Natural killer cell treated with Interleukin-12 subunit alpha and Interleukin-12 subunit beta and Interleukin-15 and Interleukin-18, amount 100 ng/mL, for 72 hours (primary cell): ENCODE data around the gene LHX2. TPM values are rescaled to one million over a fixed set of nuclear protein-coding genes. Genes with fewer than 3 reads are reported as not detected.

Source experiments
- ATAC-seq, 2 donors: fragments of 150-1000 bp; cut with Tn5 transposase in 1 of 2; sonication (Bioruptor Pico), chemical (Tn5 transposase) in 1 of 2; 2 replicates each; pipeline ENCODE4 v1.10.0; 2021
- DNase-seq: peaks from one replicate; pipeline ENCODE4 v3.0.0; 2022; ENCODE audit warnings: low spot score
- H3K27ac Mint-ChIP-seq, 2 donors: 1 replicate in 1 of 2; 2 replicates in 1 of 2; pipeline ENCODE4 v1.8.0; 2022; ENCODE audit warnings: mixed read lengths in 2 of 2, mild to moderate bottlenecking in 1 of 2, moderate library complexity in 1 of 2
- H3K27me3 Mint-ChIP-seq, 2 donors: 1 replicate in 1 of 2; 2 replicates in 1 of 2; pipeline ENCODE4 v1.8.0; 2022; ENCODE audit warnings: mixed read lengths in 2 of 2
- H3K36me3 Mint-ChIP-seq: one replicate; pipeline ENCODE4 v1.8.0; 2022; ENCODE audit warnings: mixed read lengths
- H3K4me1 Mint-ChIP-seq, 2 donors: 1 replicate in 1 of 2; 2 replicates in 1 of 2; pipeline ENCODE4 v1.8.0; 2022; ENCODE audit warnings: low read depth in 2 of 2, mixed read lengths in 2 of 2, mild to moderate bottlenecking in 1 of 2
- H3K4me3 Mint-ChIP-seq: one replicate; pipeline ENCODE4 v1.8.0; 2022; ENCODE audit warnings: mixed read lengths
- H3K9me3 Mint-ChIP-seq: 2 replicates; pipeline ENCODE4 v1.8.0; 2022; ENCODE audit warnings: mixed read lengths
- total RNA-seq, 2 donors: library from RNA; stranded (reverse); gene quantifications; one replicate each; pipeline ENCODE4 v1.2.3, GENCODE V29; 2022

The LHX2 gene
- total RNA-seq, 2 donors from 2014 or later = not detected

GRCh38 chr9:124013309-124014210 lies 2.0 kb downstream of the LHX2 start:
- Mint-ChIP-seq H3K9me3 (no peaks in the 10 kb centered on the region), H3K4me3 (no peak overlapping the region)
- no peak for ATAC-seq

GRCh38 chr9:124014211-124014955 lies 2.8 kb downstream of the LHX2 start:
- no peak for DNase-seq
- Mint-ChIP-seq H3K36me3 (peaks cover 16% of the 10 kb centered on the region), H3K4me3 (no peak overlapping the region), H3K9me3 (no peaks in the 10 kb centered on the region), H3K4me1 (peaks cover 26 to 28% of the 10 kb centered on the region in 2 donors), H3K27me3 (peaks cover 38 to 45% of the 10 kb centered on the region in 2 donors), H3K27ac (no peak overlapping the region)
- ATAC-seq = no peak

More at GRCh38 chr9:124013309-124014210, 2.0 kb downstream of the LHX2 start:
- Mint-ChIP-seq H3K27ac (no peak overlapping the region), H3K4me1 (peaks cover 23 to 26% of the 10 kb centered on the region in 2 donors), H3K36me3 (peaks cover 13% of the 10 kb centered on the region), H3K27me3 (peaks cover 40 to 44% of the 10 kb centered on the region in 2 donors)
- DNase-seq = no peak

- DNase-seq (peak; percentile 34), ATAC-seq (no peak)
- peaks cover 35 to 44% of the 10 kb centered on the region in 2 donors for H3K27me3 Mint-ChIP-seq
- H3K36me3 Mint-ChIP-seq = peaks cover 16% of the 10 kb centered on the region
- peaks cover 22 to 23% of the 10 kb centered on the region in 2 donors for H3K4me1 Mint-ChIP-seq
- H3K27ac Mint-ChIP-seq = no peak overlapping the region
- H3K4me3 Mint-ChIP-seq = peak overlapping the region; percentile 52
- H3K9me3 Mint-ChIP-seq = no peaks in the 10 kb centered on the region
Observed at GRCh38 chr9:124014956-124015660, 3.5 kb downstream of the LHX2 start.

- ATAC-seq = no peak
- Mint-ChIP-seq H3K4me1 (peaks cover 18 to 20% of the 10 kb centered on the region in 2 donors), H3K27me3 (peaks cover 36 to 44% of the 10 kb centered on the region in 2 donors)
Observed at GRCh38 chr9:124015661-124016131, 4.1 kb downstream of the LHX2 start.

GRCh38 chr9:124016175-124017050 lies 4.8 kb downstream of the LHX2 start:
- DNase-seq (no peak), ATAC-seq (no peak)
- Mint-ChIP-seq H3K4me1 (peaks cover 22 to 23% of the 10 kb centered on the region in 2 donors), H3K36me3 (peaks cover 20% of the 10 kb centered on the region), H3K4me3 (peak overlapping the region; percentile 71), H3K27ac (peak overlapping the region in 1 of 2 donors; percentile 12), H3K27me3 (peaks cover 38 to 51% of the 10 kb centered on the region in 2 donors), H3K9me3 (no peaks in the 10 kb centered on the region)

More at GRCh38 chr9:124015661-124016131, 4.1 kb downstream of the LHX2 start:
- no peak for DNase-seq
- H3K4me3 Mint-ChIP-seq = peak overlapping the region; percentile 52
- H3K36me3 Mint-ChIP-seq = peaks cover 16% of the 10 kb centered on the region
- H3K9me3 Mint-ChIP-seq = no peaks in the 10 kb centered on the region
- H3K27ac Mint-ChIP-seq = no peak overlapping the region

GRCh38 chr9:124017051-124017928 lies 5.7 kb downstream of the LHX2 start:
- DNase-seq = no peak
- H3K4me3 Mint-ChIP-seq = peak overlapping the region; percentile 71
- H3K9me3 Mint-ChIP-seq = no peaks in the 10 kb centered on the region
- peaks cover 25 to 26% of the 10 kb centered on the region in 2 donors for H3K4me1 Mint-ChIP-seq
- ATAC-seq = no peak
- peak overlapping the region in 1 of 2 donors; percentile 12 for H3K27ac Mint-ChIP-seq
- H3K36me3 Mint-ChIP-seq = peaks cover 22% of the 10 kb centered on the region
- H3K27me3 Mint-ChIP-seq = peaks cover 44 to 60% of the 10 kb centered on the region in 2 donors

GRCh38 chr9:124017929-124018729 lies 6.6 kb downstream of the LHX2 start:
- Mint-ChIP-seq H3K4me3 (peak overlapping the region; percentile 76), H3K9me3 (no peaks in the 10 kb centered on the region), H3K36me3 (peaks cover 22% of the 10 kb centered on the region), H3K27ac (no peak overlapping the region), H3K4me1 (peaks cover 25 to 28% of the 10 kb centered on the region in 2 donors), H3K27me3 (peaks cover 50 to 68% of the 10 kb centered on the region in 2 donors)
- no peak for ATAC-seq
- no peak for DNase-seq

GRCh38 chr9:124018730-124019697 lies 7.4 kb downstream of the LHX2 start:
- DNase-seq = no peak
- Mint-ChIP-seq H3K9me3 (no peaks in the 10 kb centered on the region), H3K4me3 (peak overlapping the region; percentile 76), H3K36me3 (peaks cover 22% of the 10 kb centered on the region), H3K4me1 (peaks cover 24 to 25% of the 10 kb centered on the region in 2 donors), H3K27me3 (peaks cover 56 to 74% of the 10 kb centered on the region in 2 donors), H3K27ac (no peak overlapping the region)
- no peak for ATAC-seq

- H3K27ac Mint-ChIP-seq = no peak overlapping the region
- H3K9me3 Mint-ChIP-seq = no peaks in the 10 kb centered on the region
- peaks cover 24 to 25% of the 10 kb centered on the region in 2 donors for H3K4me1 Mint-ChIP-seq
- DNase-seq = no peak
- peaks cover 60 to 74% of the 10 kb centered on the region in 2 donors for H3K27me3 Mint-ChIP-seq
- no peak overlapping the region for H3K4me3 Mint-ChIP-seq
- peaks cover 22% of the 10 kb centered on the region for H3K36me3 Mint-ChIP-seq
- ATAC-seq = no peak
Observed at GRCh38 chr9:124019771-124020519, 8.4 kb downstream of the LHX2 start.
